ENCODE data around the gene MDM1. TPM values are rescaled to one million over a fixed set of nuclear protein-coding genes. Genes with fewer than 3 reads are reported as not detected.

Gene MDM1
- total RNA-seq, 1 experiment from 2014 or later: 10.6 TPM

- TF ChIP-seq CTCF (conservative IDR thresholded peaks at IDR 0.05): no peak
- WGBS (ENCODE audit: extremely low coverage, insufficient read length, low lambda C conversion rate): no CpG with 5 or more reads among the region's 6 CpGs
- H3K4ac ChIP-seq (ENCODE audit: low read depth, low read length): no peak overlapping the region
- Mint-ChIP-seq H3K27me3 (ENCODE audit: low read depth) (peaks cover 6% of the 10 kb centered on the region), H3K4me3 (no peak overlapping the region), H3K27ac (no peak overlapping the region), H3K4me1 (0 out of 4 replicates have a peak, but pooled peaks cover 2 to 4% of the 10 kb centered on the region in 2 experiments), H3K9me3 (no peaks in the 10 kb centered on the region), H3K36me3 (ENCODE audit: insufficient read depth in 1 of 3, low read depth in 3 of 3) (no peaks in the 10 kb centered on the region)
- H3K18ac ChIP-seq (ENCODE audit: insufficient read length, low read depth, low read length): no peak overlapping the region
- no peaks in the 10 kb centered on the region for H3K27me3 ChIP-seq (ENCODE audit: insufficient read depth, low read length)
- no peak overlapping the region for H2BK15ac ChIP-seq (ENCODE audit: low read depth, low read length)
- no peaks in the 10 kb centered on the region for H3K79me1 ChIP-seq (ENCODE audit: insufficient read depth, low read depth, low read length, poor library complexity, severe bottlenecking)
- no peak overlapping the region for H2BK5ac ChIP-seq (ENCODE audit: insufficient read length, low read length)
- H3K23ac ChIP-seq (ENCODE audit: insufficient read length, low read depth, low read length): no peak overlapping the region
- H3T11ph ChIP-seq (ENCODE audit: low read length): no peak overlapping the region
- no peak overlapping the region for H2BK12ac ChIP-seq (ENCODE audit: insufficient read length, low read depth, low read length)
- H3K4me1 ChIP-seq (ENCODE audit: insufficient read depth, low read length): no peaks in the 10 kb centered on the region
- no peaks in the 10 kb centered on the region for H3K9me3 ChIP-seq (ENCODE audit: control insufficient read depth, low read depth, low read length)
- no peak for DNase-seq
- no peak overlapping the region for H2AFZ ChIP-seq (ENCODE audit: low read length)
- no peaks in the 10 kb centered on the region for H3K79me2 ChIP-seq (ENCODE audit: insufficient read depth, low read length)
- H4K20me1 ChIP-seq (ENCODE audit: control insufficient read depth, insufficient read depth, insufficient read length): no peaks in the 10 kb centered on the region
- no peak overlapping the region for H4K8ac ChIP-seq (replicated peaks; ENCODE audit: insufficient read length, low read depth, low read length)
- H3K23me2 ChIP-seq (ENCODE audit: insufficient read length, low read depth, low read length, poor library complexity, severe bottlenecking): no peaks in the 10 kb centered on the region
- no peak overlapping the region for H4K5ac ChIP-seq (ENCODE audit: insufficient read length, low read depth, low read length)
- no peak overlapping the region for H2BK120ac ChIP-seq (ENCODE audit: low read depth, low read length, poor library complexity, severe bottlenecking)
- H3K27ac ChIP-seq (ENCODE audit: insufficient read length, low read depth, low read length): no peak overlapping the region
- no peak overlapping the region for H2BK20ac ChIP-seq (ENCODE audit: low read depth, low read length, poor library complexity, severe bottlenecking)
- H3K14ac ChIP-seq (ENCODE audit: insufficient read depth, low read length): no peak overlapping the region
- no peak overlapping the region for H3K9ac ChIP-seq (ENCODE audit: extremely low read depth, insufficient read length, low read length)
- no peak overlapping the region for H3K4me2 ChIP-seq (ENCODE audit: insufficient read depth, insufficient read length, low read length)
- no peak overlapping the region for H4K91ac ChIP-seq (ENCODE audit: insufficient read length, low read depth, low read length)
- no peak overlapping the region for H2AK5ac ChIP-seq (ENCODE audit: insufficient read length, low read length)
- no peak overlapping the region for H3K56ac ChIP-seq (ENCODE audit: insufficient read length, low read depth, low read length)
Observed at GRCh38 chr12:68381476-68382219, 49.5 kb upstream of the MDM1 start.

Measured in H9 (cell line).